Measurements from ENCODE around the gene SCML1.

SCML1 gene

GRCh38 chrX:17736856-17737709 lies at the start of gene SCML1:
TSS of gene SCML1 (plus strand) at chrX:17737493. CDS start at chrX:17744187, 6,694 bp downstream.
- peak; percentile 30 for DNase-seq (ENCODE audit: insufficient read length, low spot score)
- FAIRE-seq, result peak; percentile 6
- TF ChIP-seq POLR2A (IDR thresholded peaks at IDR 0.05; ENCODE audit: low read depth, low read length), result peak; percentile 45

- no peak for FAIRE-seq
- no peak for TF ChIP-seq POLR2A (IDR thresholded peaks at IDR 0.05; ENCODE audit: low read depth, low read length)
- DNase-seq (ENCODE audit: insufficient read length, low spot score), result no peak
Measured at GRCh38 chrX:17687648-17688047, 49.6 kb upstream of the SCML1 start.

- DNase-seq (ENCODE audit: insufficient read length, low spot score), result no peak
- no peak for FAIRE-seq
- no peak for TF ChIP-seq POLR2A (IDR thresholded peaks at IDR 0.05; ENCODE audit: low read depth, low read length)
Measured at GRCh38 chrX:17689971-17690409, 47.3 kb upstream of the SCML1 start.

GRCh38 chrX:17692709-17693346 lies 44.5 kb upstream of the SCML1 start:
- FAIRE-seq, result no peak
- DNase-seq (ENCODE audit: insufficient read length, low spot score), result no peak
- TF ChIP-seq POLR2A (IDR thresholded peaks at IDR 0.05; ENCODE audit: low read depth, low read length), result no peak

- no peak for FAIRE-seq
- DNase-seq (ENCODE audit: insufficient read length, low spot score), result no peak
- TF ChIP-seq POLR2A (IDR thresholded peaks at IDR 0.05; ENCODE audit: low read depth, low read length), result no peak
Measured at GRCh38 chrX:17697191-17697590, 40.1 kb upstream of the SCML1 start.

GRCh38 chrX:17700976-17701375 lies 36.3 kb upstream of the SCML1 start:
- no peak for DNase-seq (ENCODE audit: insufficient read length, low spot score)
- TF ChIP-seq POLR2A (IDR thresholded peaks at IDR 0.05; ENCODE audit: low read depth, low read length), result no peak
- no peak for FAIRE-seq

- FAIRE-seq (no peak), DNase-seq (ENCODE audit: insufficient read length, low spot score) (no peak)
- TF ChIP-seq POLR2A (IDR thresholded peaks at IDR 0.05; ENCODE audit: low read depth, low read length), result no peak
Measured at GRCh38 chrX:17703201-17703600, 34.1 kb upstream of the SCML1 start.

GRCh38 chrX:17705211-17705610 lies 32.1 kb upstream of the SCML1 start:
- DNase-seq (ENCODE audit: insufficient read length, low spot score), result no peak
- no peak for TF ChIP-seq POLR2A (IDR thresholded peaks at IDR 0.05; ENCODE audit: low read depth, low read length)
- FAIRE-seq, result no peak

GRCh38 chrX:17706676-17707075 lies 30.6 kb upstream of the SCML1 start:
- FAIRE-seq, result no peak
- no peak for DNase-seq (ENCODE audit: insufficient read length, low spot score)
- no peak for TF ChIP-seq POLR2A (IDR thresholded peaks at IDR 0.05; ENCODE audit: low read depth, low read length)

- no peak for FAIRE-seq
- no peak for DNase-seq (ENCODE audit: insufficient read length, low spot score)
- TF ChIP-seq POLR2A (IDR thresholded peaks at IDR 0.05; ENCODE audit: low read depth, low read length), result no peak
Measured at GRCh38 chrX:17707731-17708130, 29.6 kb upstream of the SCML1 start.

- DNase-seq (ENCODE audit: insufficient read length, low spot score) (no peak), FAIRE-seq (no peak)
- TF ChIP-seq POLR2A (IDR thresholded peaks at IDR 0.05; ENCODE audit: low read depth, low read length), result no peak
Measured at GRCh38 chrX:17710871-17711301, 26.4 kb upstream of the SCML1 start.

- TF ChIP-seq POLR2A (IDR thresholded peaks at IDR 0.05; ENCODE audit: low read depth, low read length), result no peak
- no peak for FAIRE-seq
- DNase-seq (ENCODE audit: insufficient read length, low spot score), result no peak
Measured at GRCh38 chrX:17713288-17713687, 24.0 kb upstream of the SCML1 start.

- no peak for FAIRE-seq
- no peak for TF ChIP-seq POLR2A (IDR thresholded peaks at IDR 0.05; ENCODE audit: low read depth, low read length)
- no peak for DNase-seq (ENCODE audit: insufficient read length, low spot score)
Measured at GRCh38 chrX:17718649-17719165, 18.6 kb upstream of the SCML1 start.

GRCh38 chrX:17719711-17720110 lies 17.6 kb upstream of the SCML1 start:
- DNase-seq (ENCODE audit: insufficient read length, low spot score) (no peak), FAIRE-seq (no peak)
- TF ChIP-seq POLR2A (IDR thresholded peaks at IDR 0.05; ENCODE audit: low read depth, low read length), result no peak

Data from H54 (cell line).